Type B pancreatic cell (in vitro differentiated cells): ENCODE results near the gene TMEM127. TPM values are rescaled to one million over a fixed set of nuclear protein-coding genes. Genes with fewer than 3 reads are reported as not detected.

Experiments
- DNase-seq: peaks from one replicate; pipeline ENCODE4 v3.0.0; 2021; ENCODE audit warnings: mixed read lengths; ENCODE audit not compliant: unreplicated experiment; ENCODE audit errors: extremely low spot score
- H3K27ac Mint-ChIP-seq: 2 replicates; pipeline ENCODE4 v1.8.0; 2021; ENCODE audit warnings: mild to moderate bottlenecking, mixed read lengths
- H3K27me3 Mint-ChIP-seq: 2 replicates; pipeline ENCODE4 v1.8.0; 2021; ENCODE audit warnings: mixed read lengths
- H3K36me3 Mint-ChIP-seq: 2 replicates; pipeline ENCODE4 v1.8.0; 2021; ENCODE audit warnings: mixed read lengths
- H3K4me1 Mint-ChIP-seq: one replicate; pipeline ENCODE4 v1.8.0; 2021; ENCODE audit warnings: mixed read lengths; ENCODE audit not compliant: unreplicated experiment
- H3K4me3 Mint-ChIP-seq: 2 replicates; pipeline ENCODE4 v1.8.0; 2021; ENCODE audit warnings: mild to moderate bottlenecking, mixed read lengths
- H3K9me3 Mint-ChIP-seq: 2 replicates; pipeline ENCODE4 v1.8.0; 2021; ENCODE audit warnings: mixed read lengths
- long read RNA-seq: library from polyadenylated mRNA; unstranded; transcript quantifications from one replicate; pipeline ENCODE4 v2.0.0, GENCODE V29; 2020
- total RNA-seq: library from RNA; stranded (reverse); gene quantifications from 2 replicates; pipeline ENCODE4 v1.2.1, GENCODE V29; 2021; ENCODE audit warnings: low replicate concordance
- TF ChIP-seq, protein P1 (sequence below): fragments of 200-600 bp; sonication (generic); conservative IDR thresholded peaks from 2 replicates; pipeline ENCODE4 v1.5.0; 2021; ENCODE audit warnings: antibody characterized with exemption, mild to moderate bottlenecking

The TMEM127 gene
- total RNA-seq, result 40.5 and 58.3 TPM in 2 replicates
- long read RNA-seq, partial matches to known transcripts, result 0 of 33 reads
- long read RNA-seq, other reads (novel, unspliced or antisense), result 33 of 33 reads

DNA sequence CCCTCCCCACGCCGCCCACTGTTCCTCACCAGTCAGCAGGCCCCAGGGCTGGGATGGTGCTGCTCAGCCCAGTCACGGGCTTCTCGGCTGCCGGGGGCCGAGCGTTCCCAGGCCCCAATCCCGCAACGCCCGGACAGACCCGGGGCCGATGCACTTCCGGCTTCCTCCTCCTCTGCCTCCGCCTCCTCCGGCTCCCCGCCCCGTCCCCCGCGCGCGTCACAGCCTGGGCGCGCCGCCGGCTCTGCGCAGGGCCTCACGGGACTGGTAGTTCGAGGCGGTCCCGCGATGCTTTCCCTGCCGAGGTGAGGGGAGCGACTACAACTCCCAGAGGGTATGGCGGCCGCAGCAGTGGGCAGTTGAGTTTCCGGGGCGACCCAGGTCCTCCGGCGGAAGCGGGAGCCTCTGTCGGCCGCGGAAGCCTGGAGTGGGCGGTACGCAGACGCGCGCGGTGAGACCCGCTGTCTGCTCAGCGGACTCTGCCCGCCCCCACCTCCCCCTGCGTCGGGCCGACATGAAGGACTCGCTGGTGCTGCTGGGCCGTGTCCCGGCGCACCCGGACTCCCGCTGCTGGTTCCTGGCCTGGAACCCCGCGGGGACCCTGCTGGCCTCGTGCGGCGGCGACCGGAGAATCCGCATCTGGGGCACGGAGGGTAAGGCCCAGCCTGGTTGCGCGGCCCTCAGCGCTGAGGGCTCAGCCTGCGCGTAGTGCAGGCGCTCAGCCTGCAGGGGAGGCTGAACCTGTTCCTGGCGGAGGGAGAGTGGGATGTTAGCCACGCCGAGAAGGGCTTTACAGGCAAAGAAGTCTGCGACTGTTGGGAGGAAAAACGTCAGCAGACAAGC is at the start of gene TMEM127, which contains the start of gene CIAO1:
Gene TMEM127 (minus strand): TSS at position 158 of the 840 bp plus-strand sequence. CDS start 616 bp downstream, outside the sequence.
Gene CIAO1 (plus strand): TSS at position 386 of the 840 bp plus-strand sequence. CDS start 126 bp downstream, at position 512.
- H3K27me3 Mint-ChIP-seq, result no peaks in the 10 kb centered on the region
- peak within 1 kb of the TSS; percentile 96 for H3K4me3 Mint-ChIP-seq
- H3K36me3 Mint-ChIP-seq, result peaks cover 7% of the 10 kb centered on the region
- H3K4me1 Mint-ChIP-seq, result peaks cover 21% of the 10 kb centered on the region
- H3K27ac Mint-ChIP-seq, result peak within 1 kb of the TSS; percentile 86
- TF ChIP-seq, protein P1, sequence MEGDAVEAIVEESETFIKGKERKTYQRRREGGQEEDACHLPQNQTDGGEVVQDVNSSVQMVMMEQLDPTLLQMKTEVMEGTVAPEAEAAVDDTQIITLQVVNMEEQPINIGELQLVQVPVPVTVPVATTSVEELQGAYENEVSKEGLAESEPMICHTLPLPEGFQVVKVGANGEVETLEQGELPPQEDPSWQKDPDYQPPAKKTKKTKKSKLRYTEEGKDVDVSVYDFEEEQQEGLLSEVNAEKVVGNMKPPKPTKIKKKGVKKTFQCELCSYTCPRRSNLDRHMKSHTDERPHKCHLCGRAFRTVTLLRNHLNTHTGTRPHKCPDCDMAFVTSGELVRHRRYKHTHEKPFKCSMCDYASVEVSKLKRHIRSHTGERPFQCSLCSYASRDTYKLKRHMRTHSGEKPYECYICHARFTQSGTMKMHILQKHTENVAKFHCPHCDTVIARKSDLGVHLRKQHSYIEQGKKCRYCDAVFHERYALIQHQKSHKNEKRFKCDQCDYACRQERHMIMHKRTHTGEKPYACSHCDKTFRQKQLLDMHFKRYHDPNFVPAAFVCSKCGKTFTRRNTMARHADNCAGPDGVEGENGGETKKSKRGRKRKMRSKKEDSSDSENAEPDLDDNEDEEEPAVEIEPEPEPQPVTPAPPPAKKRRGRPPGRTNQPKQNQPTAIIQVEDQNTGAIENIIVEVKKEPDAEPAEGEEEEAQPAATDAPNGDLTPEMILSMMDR, result peak; percentile 70
- peak; percentile 99 for DNase-seq
- no peaks in the 10 kb centered on the region for H3K9me3 Mint-ChIP-seq

DNA sequence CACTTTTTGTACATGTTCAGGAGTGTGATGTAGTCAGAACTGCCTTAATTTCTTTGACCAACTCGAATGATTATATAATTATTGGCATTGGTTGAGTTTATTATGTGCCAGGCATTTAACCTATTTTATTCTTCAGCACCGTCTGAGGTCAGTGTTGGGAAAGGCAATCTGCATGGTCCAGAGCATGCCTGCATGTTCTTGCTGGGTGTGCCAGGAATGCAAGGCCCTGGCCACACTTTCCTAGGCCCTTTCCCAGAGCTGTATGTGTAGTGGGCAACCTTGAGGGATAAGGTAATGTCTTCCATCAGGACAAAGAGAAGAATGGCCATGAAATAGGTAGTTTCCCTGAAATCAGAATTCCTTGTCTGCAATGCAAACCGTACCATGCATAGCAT is 49.2 kb upstream of the TMEM127 start:
- TF ChIP-seq, protein P1, result no peak
- Mint-ChIP-seq H3K4me1 (no peaks in the 10 kb centered on the region), H3K27ac (no peak overlapping the region), H3K36me3 (no peaks in the 10 kb centered on the region), H3K27me3 (peaks cover 30% of the 10 kb centered on the region), H3K9me3 (no peaks in the 10 kb centered on the region), H3K4me3 (no peak overlapping the region)
- DNase-seq, result no peak

DNA sequence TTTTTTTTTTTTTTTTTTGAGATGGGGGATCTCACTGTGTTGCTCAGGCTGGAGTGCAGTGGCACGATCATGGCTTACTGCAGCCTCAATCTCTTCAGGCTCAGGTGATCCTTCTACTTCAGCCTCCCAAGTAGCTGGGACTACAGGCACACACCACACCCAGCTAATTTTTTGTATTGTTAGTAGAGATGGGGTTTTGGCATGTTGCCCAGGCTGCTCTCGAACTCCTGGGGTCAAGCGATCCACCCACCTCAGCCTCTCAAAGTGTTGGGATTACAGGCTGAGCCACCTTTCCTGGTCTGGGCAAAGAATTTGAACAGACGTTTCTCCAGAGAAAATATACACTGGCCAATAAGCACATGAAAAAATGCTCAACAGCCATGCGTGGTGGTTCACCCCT is 42.5 kb upstream of the TMEM127 start:
- TF ChIP-seq, protein P1, result no peak
- no peak for DNase-seq
- H3K9me3 Mint-ChIP-seq, result no peaks in the 10 kb centered on the region
- H3K4me1 Mint-ChIP-seq, result peaks cover 22% of the 10 kb centered on the region
- H3K27me3 Mint-ChIP-seq, result peaks cover 13% of the 10 kb centered on the region
- peaks cover 10% of the 10 kb centered on the region for H3K36me3 Mint-ChIP-seq
- H3K4me3 Mint-ChIP-seq, result no peak overlapping the region
- H3K27ac Mint-ChIP-seq, result no peak overlapping the region

DNA sequence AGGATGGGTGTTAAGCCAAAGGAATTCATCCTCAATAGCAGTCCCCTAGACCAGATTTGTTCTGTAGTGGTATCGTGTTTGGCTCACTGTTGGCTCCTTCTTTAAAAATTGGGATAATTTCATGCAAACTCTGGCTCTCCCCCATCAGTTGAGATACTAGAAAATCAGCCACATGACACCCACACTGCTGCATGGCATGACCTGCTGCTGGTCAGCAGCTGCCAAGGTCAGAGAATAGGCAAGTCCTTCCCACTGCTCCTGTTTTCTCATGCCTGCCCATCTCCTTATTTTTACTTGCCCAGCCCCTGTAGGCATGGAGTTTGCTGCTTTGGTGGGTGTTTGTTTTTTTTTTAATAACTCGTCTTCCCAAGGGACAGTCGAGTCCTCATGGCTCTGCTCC is 40.6 kb upstream of the TMEM127 start:
- Mint-ChIP-seq H3K4me3 (peak overlapping the region; percentile 100), H3K9me3 (no peaks in the 10 kb centered on the region), H3K27me3 (no peaks in the 10 kb centered on the region), H3K4me1 (peaks cover 27% of the 10 kb centered on the region), H3K36me3 (peaks cover 25% of the 10 kb centered on the region), H3K27ac (peak overlapping the region; percentile 97)
- TF ChIP-seq, protein P1, result no peak
- no peak for DNase-seq

- H3K27me3 Mint-ChIP-seq, result no peaks in the 10 kb centered on the region
- peaks cover 25% of the 10 kb centered on the region for H3K36me3 Mint-ChIP-seq
- H3K27ac Mint-ChIP-seq, result peak overlapping the region; percentile 97
- peak overlapping the region; percentile 100 for H3K4me3 Mint-ChIP-seq
- H3K9me3 Mint-ChIP-seq, result no peaks in the 10 kb centered on the region
- TF ChIP-seq, protein P1, result no peak
- peaks cover 27% of the 10 kb centered on the region for H3K4me1 Mint-ChIP-seq
- no peak for DNase-seq
Measured at GRCh38 chr2:96305979-96306308, 40.1 kb upstream of the TMEM127 start.
